DMS153 treated with DMSO at 0.1 percent for 48 hours (cell line): ENCODE results near the gene CIDEC.
"Not testable (repeated sequence)": the region's sequence is repeated elsewhere in the genome, so short reads cannot be mapped to it uniquely, and the experiment has no call there.

Experiments
- DNase-seq: peaks from one replicate; lab custom pipeline; 2025; ENCODE audit not compliant: unreplicated experiment; lab: John Stamatoyannopoulos, UW

Gene CIDEC

GRCh38 chr3:9902372-9903237 lies 22.6 kb upstream of the CIDEC start, which contains the start of gene IL17RE:
IL17RE (plus strand) TSS chr3:9902848; CDS start chr3:9902933, 85 bp downstream.
- DNase-seq = peak; percentile 1

- DNase-seq = no peak
Observed at GRCh38 chr3:9901967-9902366, 21.9 kb upstream of the CIDEC start.

GRCh38 chr3:9900965-9901415 lies 20.9 kb upstream of the CIDEC start:
- DNase-seq = not testable (repeated sequence)

- DNase-seq = no peak
Observed at GRCh38 chr3:9899289-9899791, 19.3 kb upstream of the CIDEC start.

- no peak for DNase-seq
Observed at GRCh38 chr3:9898467-9899241, 18.6 kb upstream of the CIDEC start.

GRCh38 chr3:9897408-9898372 lies 17.6 kb upstream of the CIDEC start:
- DNase-seq = no peak

- DNase-seq = not testable (repeated sequence)
Observed at GRCh38 chr3:9896755-9897407, 16.8 kb upstream of the CIDEC start.

- DNase-seq = not testable (repeated sequence)
Observed at GRCh38 chr3:9895715-9896114, 15.7 kb upstream of the CIDEC start.

GRCh38 chr3:9893739-9894138 lies 13.7 kb upstream of the CIDEC start:
- DNase-seq = no peak

- no peak for DNase-seq
Observed at GRCh38 chr3:9891072-9891622, 11.1 kb upstream of the CIDEC start.

- DNase-seq = peak; percentile 32
Observed at GRCh38 chr3:9890249-9891071, 10.4 kb upstream of the CIDEC start, which contains the start of gene JAGN1. JAGN1 (plus strand) TSS chr3:9890610; CDS start chr3:9890723, 113 bp downstream.

- no peak for DNase-seq
Observed at GRCh38 chr3:9889405-9889804, 9.4 kb upstream of the CIDEC start.

- DNase-seq = no peak
Observed at GRCh38 chr3:9888540-9888939, 8.5 kb upstream of the CIDEC start.

- DNase-seq = no peak
Observed at GRCh38 chr3:9887480-9887879, 7.4 kb upstream of the CIDEC start.

- DNase-seq = no peak
Observed at GRCh38 chr3:9886328-9886727, 6.3 kb upstream of the CIDEC start.

GRCh38 chr3:9884555-9885165 lies 4.6 kb upstream of the CIDEC start:
- no peak for DNase-seq

GRCh38 chr3:9883706-9884554 lies 3.9 kb upstream of the CIDEC start:
- no peak for DNase-seq
